NCI-H1092 treated with DMSO at 0.1 percent for 48 hours (cell line): ENCODE measurements around the gene PHACTR1.
"Not testable (repeated sequence)": the region's sequence is repeated elsewhere in the genome, so short reads cannot be mapped to it uniquely, and the experiment has no call there.

Source experiments
- DNase-seq: peaks from one replicate; lab custom pipeline; 2025; lab: John Stamatoyannopoulos, UW

The PHACTR1 gene

DNA sequence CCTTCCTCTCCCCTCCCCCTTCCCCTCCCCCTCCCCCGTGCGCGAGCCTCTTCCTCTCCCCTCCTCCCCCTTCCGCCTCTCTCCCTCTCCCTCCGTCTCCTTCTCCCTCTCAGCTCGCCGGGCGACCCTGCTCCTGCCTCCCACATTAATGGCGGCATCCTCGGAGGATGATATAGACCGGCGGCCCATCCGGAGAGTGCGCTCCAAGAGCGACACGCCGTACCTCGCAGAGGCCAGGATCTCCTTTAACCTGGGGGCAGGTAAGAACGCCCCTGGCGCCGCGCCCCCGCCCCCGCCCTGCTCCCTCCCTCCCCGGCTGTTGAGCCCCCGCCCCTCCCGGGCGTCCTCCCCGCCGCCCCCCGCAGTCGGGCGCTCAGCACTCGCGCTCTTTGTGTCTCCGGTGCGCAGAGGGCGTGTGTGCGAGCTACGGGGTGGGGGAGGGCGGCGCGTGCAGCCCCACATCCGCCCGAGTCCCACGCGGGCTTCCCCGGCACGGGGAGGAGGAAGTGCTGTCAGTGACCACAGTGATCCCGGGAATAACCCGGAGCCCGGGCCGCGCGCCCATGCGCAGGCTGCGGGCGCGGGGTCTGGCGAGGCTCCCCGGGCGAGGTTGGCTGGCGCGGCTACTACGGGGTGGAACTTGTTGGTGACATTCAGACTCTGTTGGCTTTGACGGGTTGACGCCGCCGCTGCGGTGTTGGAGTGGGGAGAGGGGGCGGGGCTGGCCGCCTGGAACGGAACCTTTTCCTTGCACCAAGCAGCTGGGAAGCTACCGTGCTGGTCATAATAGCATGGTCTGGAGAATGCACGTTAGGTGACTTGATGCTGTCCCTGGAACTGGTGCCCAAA is 33.2 kb downstream of the PHACTR1 start:
- DNase-seq, result peak; percentile 39

DNA sequence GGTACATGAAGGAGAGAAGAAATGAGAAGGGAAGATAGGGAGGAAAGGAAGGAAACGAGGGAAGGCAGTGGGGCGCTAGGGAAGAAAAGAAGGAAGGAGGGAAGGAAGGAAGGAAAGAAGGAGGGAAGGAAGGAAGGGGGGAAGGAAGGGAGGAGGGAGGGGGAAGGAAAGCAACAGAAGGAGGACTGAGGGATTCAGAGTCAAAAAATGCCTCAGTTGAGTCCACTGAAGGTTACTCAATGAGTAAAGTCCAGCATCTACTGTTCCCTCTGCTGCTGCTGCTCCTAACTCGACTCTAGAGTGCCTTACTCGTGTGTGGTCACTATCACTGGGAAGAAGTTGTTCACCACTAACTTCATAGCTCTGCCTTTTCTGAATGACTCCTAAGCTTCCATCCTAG is 33.8 kb downstream of the PHACTR1 start:
- no peak for DNase-seq

DNA sequence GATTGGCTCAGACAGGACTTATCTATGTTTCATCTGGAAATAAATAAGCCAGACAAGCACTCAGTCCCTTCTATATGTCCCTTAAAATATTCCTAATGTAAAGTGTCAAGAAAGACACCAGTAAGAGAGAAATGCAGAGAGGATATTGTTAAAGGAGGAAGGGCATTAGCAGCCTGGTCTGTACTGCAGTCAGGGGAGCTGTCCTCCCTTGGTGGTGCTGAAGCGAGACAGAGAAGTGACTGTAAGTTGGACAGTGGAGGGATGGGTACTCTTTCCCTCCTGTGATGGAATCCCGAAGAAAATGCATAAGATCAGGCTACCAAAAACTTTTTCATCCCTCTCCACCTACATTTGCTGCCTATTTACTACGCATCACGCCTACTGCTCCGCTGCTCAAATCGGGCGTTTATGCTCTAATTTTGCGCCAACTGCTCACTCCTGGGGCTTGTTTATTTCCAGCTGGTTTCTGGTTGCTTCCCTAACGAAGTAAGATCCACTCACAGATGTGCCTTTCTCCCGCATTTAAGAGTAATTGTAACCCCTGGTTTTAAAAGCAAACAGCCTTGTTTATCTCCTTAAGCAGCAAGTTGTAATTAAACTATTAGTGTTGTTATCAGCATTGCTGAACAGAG is 35.2 kb downstream of the PHACTR1 start:
- no peak for DNase-seq

DNA sequence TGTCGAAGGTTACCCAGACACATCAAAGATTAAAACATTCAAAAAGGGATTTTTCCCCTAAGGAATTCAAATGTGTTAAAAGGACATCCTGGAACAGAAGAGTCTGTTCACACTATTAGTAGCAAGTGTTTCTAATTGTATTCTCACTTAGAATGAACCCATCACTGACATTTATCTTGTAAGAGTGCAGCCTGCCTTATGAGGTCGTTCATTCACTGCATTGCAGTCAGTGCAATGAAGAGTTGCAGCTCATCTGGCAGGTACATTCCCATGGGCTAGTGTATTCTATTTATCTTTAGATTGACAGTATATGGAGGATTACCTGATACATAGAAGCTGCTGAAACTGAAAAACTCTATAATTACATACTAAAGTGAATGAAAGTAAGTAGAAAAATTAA is 36.5 kb downstream of the PHACTR1 start:
- no peak for DNase-seq

DNA sequence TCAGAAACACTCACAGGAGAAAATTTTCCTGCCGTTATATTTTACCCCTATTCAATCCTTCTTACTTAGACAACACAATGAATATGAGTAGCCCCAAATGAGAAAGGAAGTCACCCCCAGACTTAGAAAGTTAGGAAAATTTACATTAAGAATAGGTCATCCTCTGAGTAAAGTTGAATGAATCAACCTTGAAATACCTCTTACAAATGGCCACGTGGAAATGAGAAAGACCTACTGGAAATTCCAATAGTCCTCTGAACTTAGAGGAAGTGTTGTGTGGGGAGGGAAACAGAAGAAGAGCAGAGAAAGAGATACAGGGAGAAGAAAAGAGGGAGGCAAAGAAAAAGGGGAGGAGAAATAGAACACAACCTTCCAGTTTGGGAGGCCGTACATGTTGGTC is 43.7 kb downstream of the PHACTR1 start:
- no peak for DNase-seq

DNA sequence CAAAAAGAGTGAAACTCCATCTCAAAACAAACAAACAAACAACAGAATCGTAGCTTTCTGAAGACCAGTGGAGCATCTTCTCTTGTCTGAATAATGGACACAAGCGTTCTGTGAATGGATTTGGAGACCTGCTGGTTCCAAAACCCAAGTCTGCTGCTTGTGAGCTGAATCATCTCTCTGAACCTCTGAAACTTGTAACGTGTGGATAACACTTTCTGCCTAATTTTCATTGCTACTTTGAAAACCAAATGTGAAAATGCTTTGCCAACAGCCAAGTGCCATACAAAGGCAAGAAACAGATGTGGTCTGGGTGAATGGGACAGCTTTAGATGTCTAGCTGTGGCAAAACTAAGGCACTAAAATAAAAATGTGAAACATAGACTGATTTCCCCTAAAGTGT is 44.3 kb downstream of the PHACTR1 start:
- no peak for DNase-seq

DNA sequence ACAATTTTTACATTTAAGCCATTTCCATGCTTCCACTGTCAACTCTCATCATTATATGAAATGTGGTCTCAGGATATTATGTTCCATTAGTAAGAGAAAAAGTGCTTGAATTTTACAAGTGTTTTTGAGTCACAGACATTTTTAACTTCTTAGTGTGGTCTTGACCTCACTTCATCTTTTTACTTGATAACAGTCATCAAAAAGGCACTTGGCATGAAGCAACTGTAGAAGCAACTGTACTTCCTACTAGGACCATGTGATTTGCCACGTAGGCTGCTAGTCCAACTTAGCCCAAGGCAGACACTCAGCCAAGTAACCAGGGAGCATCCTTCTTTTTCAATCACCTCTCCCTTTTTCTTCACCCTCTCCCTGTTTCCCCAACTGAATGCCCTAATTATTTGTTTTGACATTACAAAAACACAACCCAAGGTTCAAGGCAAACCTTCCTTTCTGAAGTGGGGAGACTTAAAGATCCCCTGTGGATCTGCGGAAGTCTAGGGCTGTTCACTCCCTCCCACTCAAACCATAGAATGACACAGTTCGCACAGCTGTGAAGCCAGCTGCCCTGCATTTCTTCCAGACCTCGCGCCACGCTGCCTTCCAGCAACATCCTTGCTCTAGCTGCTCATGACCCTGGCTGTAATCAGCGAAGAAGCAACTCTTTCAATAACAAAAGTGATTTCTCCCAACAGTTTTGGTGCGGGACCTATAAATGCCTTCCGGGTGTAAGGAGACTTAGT is 45.0 kb downstream of the PHACTR1 start:
- DNase-seq, result no peak

DNA sequence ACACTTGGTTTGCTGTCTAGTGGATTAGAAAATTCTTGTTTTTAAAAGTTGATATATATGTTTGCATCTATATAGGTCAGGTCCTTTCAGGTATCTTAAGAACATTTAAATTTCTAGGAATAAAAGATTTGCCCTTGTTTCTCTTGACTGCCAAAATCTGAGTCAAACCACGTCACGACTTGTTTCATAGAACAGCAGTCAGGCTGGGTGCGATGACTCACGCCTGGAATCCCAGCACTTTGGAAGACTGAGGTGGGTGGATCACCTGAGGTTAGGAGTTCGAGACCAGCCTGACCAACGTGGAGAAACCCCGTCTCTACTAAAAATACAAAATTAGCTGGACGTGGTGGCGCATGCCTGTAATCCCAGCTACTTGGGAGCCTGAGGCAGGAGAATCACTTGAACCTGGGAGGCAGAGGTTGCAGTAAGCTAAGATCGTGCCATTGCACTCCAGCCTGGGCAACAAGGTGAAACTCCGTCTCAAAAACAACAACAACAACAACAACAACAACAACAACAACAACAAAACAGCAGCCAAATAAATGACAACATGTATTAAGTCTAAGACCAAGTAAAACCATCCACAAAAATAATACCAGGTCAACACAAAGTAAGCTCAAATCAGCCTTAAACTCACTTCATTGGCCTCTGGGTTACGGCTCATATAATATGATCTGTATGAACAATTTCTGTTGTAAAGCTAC is 46.3 kb downstream of the PHACTR1 start:
- not testable (repeated sequence) for DNase-seq

DNA sequence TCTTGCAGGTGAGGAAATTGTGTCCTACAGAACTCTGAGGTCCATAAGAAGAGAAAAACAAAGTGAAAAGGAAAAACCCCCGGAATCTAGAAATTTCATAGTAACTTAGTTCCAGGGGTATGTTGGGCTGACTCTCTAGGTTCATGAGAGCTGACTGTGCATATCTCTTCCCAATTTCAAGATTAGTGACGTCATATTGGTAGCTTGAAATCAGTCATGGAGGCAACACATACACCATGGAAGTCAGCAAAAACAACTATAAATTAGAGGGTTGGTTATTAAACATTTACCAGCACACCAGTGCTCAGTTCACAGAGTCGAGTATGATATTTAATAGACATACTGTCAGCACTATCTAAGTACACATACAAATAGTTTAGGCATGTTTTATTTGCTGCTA is 49.8 kb downstream of the PHACTR1 start:
- DNase-seq, result no peak

DNA sequence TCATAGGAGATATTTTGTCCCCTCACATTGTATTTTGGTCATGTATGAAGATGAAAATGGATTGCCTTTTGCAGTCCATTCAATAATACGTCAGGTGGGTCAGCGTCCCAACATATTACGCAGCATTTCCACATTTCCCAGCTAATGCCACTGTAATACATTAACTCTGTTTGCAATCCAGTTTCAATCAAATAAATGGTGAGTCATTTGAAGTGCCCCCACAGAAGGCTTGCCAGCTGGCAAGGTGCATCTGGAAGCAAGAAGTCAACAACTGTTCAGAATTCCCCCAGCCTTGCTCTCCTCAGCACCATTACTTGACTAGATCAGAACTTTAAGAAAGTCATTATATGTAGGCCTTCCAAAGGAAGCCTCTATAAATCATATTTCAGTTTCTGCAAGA is 50.4 kb downstream of the PHACTR1 start:
- DNase-seq, result no peak

DNA sequence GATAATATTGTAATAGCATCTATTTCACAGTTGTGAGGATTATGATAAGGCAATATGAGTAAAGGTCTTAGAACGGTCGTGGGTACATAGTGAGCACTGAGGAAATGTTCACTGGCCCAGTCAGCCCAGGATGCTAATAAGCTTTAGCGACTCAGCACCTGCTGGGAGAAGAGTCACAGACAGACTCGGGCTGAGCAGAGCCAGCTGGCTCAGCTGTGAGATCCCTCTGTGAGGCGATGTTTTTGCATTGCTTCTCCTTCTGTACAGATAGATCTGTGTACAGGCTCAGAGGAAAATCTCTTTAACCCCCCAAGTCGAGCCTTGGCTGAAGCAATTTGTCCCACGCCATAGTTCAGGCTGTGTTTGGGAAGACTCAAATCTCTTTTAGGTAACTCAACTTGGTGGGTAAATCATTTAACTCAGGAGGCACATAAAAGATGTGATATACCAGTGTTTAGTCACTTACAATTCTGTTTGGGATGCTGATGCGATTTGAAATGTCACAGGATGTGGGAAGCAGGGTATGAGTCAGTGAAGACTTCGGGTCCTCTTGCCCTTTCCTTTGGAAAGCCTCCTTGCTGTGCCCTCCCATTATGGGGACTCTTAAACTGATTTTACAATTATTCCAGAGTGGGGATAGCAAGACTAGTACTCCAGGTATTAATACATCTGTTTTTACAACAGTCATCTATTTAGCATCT is 53.1 kb downstream of the PHACTR1 start:
- no peak for DNase-seq

DNA sequence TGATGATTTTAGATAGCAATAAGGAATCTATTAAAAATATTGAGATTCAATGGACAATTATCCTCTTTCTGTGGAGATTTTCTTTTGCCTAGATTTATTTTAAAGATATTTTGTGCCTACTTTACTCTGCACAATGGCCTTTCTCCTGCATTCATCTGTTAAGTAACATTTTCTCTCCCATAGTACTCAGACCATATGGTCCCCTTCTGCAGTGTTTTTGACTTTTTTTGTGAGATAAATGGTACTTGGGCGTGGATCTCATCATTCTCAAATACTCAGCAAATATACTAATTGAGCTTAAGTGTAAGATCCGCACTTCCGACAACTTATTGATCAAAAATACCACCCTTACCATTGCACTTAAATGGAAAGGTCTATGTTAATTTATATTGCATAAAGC is 55.8 kb downstream of the PHACTR1 start:
- no peak for DNase-seq

DNA sequence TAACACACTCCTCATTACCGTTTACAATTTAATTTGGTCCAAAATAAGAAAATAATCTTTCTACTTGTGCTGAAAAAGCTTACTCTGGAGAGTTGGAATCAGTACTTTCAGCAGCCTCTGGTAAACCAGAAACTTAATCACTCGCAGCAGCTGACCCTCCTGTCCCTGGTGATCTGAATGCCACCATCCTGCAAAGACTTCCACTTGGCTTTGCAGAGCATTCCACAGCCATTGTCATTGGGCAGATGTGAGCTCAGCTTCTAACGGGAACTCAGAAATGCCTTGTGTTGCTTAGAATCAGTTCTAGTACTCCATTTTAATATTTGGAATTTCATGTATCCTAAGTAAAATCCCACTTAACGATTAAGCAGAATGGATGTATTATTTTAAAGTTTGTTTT is 59.7 kb downstream of the PHACTR1 start:
- no peak for DNase-seq

DNA sequence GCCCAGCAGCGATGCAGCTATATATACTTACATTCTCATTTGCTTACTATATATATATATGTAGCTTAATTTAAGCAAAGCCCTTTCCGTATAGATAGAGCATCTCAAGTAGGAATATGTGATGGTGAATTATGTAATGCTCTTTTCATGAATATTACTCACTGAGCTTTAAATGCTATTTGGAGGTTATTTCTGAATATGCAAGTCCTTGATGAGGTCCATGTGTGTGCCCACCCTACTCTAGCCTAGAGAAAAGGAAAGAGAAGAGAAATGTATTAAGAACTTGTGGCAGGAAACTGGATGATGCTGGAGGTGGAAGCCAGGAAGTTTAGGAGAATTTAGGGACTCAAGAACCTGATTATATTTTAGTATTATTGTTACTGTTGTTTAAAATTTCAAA is 63.2 kb downstream of the PHACTR1 start:
- no peak for DNase-seq

DNA sequence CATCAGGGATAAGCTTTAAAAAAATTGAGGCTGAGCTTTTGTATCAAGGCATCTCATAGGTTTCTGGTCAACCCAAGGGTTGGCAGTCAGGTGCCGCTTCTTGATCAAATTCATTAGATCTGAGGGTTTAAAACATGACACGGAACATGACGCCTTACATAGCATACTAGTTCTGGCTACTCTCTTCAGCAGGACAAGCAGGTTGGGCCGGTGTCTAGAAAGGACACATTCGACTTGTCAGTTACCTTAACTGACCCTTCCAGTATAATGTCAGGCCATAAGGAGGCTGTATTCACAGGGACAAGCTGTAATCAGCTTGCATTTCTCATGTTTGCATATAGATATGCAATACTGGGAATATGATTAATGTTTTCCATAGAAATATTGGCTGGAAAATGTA is 65.6 kb downstream of the PHACTR1 start:
- no peak for DNase-seq

DNA sequence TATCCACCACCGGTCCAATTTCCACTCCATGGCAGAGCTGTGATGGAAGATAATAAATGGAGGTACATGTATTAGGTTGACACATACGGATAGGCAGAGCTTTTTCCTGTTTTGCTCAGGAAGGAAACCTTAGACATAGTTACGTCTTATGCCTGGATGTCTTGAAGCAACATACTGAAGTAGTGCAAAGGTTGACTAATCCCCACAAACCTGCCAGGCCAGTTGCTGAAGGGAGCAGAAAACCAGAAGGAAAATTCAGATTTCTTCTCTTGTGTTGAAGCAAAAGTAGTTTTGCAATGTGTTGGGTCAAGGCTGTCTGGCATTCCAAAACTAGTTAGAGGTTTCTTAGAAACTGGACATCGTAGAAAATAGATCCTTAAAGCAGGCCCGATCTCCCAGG is 68.7 kb downstream of the PHACTR1 start:
- no peak for DNase-seq

DNA sequence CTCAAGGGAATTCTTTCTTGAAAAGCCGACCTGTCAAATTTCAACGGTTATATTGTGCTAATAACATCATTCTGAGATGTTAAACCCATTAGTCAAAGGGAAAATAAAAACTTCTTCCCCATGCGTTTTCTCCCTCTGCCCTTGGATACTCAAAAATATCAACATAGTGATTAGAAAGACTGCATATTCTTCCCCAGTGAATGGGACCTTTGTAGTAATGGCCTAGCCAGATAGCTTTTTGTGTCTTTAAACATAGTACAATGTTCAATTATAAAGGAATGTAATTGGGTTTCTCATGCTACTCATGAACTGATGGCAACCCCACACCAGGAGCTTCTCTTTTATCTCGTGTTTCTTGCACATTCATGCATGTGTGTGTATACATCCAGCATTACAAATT is 69.4 kb downstream of the PHACTR1 start:
- no peak for DNase-seq

DNA sequence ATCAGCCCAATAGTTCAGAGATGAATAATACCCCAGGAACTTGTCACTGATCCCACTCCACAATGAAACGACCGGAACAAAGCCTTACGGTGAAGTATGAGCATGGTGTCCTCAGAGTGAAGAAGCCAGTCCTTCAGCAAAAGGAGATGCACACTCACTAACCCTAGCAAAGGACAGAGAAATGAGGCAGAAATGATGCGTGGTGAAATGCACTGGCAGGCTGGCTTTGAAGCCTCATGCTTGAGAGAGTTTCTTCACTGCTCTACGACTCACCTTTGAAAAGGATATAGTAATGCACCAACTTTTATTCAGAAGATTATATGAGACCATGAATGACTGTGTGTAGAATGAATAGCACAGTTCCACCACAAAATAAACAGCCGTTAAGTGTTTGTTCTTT is 74.8 kb downstream of the PHACTR1 start:
- no peak for DNase-seq

DNA sequence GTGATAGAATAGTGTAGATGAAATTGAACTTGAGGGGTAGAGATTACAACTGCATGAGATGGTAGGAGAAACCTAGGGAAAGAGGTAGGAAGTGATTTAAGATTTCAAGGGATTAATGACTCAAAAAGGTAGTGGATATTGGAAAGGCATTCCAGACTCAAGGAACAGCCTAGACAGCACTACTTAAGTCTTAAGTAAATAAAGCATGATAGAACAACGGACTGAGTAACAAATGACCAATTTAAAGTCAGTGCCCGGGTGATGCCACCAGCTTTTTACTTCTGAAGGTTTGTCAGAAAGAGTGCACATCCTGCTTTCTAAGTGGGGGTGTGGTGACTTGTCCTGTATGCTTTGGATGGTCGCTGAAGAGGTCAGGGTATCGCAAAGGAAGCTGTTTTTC is 81.8 kb downstream of the PHACTR1 start:
- no peak for DNase-seq

DNA sequence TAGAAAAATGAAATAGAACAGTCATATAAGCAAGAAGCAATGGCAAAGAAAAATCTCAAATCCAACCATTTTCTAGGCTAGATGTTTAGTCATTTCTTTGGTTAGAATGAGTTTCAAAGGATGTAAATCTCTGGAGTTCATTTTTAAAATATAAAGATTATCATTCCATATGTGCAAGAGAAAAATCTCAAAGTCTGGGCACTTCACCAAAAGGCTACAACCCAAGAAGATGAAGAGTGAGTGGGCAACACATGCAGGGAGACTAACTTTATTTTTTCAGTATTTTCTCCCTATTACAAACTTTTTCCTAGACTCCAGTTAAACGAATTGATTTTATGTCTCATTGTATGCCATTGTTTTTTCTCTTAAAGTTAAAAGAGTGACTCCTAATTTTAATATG is 83.6 kb downstream of the PHACTR1 start:
- no peak for DNase-seq

DNA sequence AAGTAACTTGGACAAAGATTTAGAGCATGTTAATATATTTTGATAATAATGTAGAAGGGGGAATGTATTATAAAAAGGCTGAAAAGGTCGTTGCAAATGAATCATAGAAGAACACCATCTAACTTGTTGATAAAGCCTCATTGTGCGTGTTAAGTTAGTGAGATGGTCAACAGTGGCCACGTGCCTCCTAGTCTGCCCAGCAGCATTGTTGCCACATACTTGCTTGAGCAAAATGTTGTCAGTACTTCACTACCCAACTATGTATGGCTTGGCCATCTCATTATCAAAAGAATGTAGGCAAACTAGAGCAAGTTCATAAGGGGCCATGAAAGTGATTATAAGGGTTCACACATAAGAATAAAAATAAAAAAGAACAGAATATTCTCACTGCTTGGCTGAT is 84.6 kb downstream of the PHACTR1 start:
- DNase-seq, result no peak

DNA sequence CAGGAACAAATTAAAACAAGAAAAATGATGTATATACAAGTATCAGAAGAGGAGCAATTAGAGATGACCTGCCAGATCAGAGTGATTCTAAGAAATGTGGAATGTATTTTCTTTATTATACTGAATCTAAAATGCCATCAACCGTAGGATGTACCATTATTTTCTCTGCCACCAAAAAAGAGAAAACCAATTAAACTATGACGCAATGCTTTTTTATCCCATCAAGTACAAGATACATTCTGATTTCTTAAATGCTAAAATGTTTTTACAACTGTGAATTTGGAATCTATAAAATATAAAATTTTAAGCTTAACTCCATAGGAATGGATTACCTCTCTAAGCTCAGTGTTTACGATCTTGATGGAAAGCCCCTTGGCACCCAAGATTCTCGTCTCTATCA is 85.9 kb downstream of the PHACTR1 start:
- DNase-seq, result no peak
